Calu3 (cell line): ENCODE data around the gene SNAP25. TPM values are rescaled to one million over a fixed set of nuclear protein-coding genes. Genes with fewer than 3 reads are reported as not detected.

Experiments used
- BruUV-seq: library from RNA; stranded (reverse); fragments of 400-500 nt; replicated peaks from 2 replicates; lab custom pipeline; 2021; lab: Mats Ljungman, UMichigan
- CTCF ChIA-PET: fragments of 300-600 bp; sonication (Branson Sonifier 250); formaldehyde crosslinking; loops from one replicate; lab custom pipeline; 2022; ENCODE audit warnings: antibody characterized with exemption; lab: Charles Lee
- DNase-seq: peaks from one replicate; pipeline ENCODE4 v3.0.0; 2022
- H3K27ac Mint-ChIP-seq: one replicate; pipeline ENCODE4 v1.8.0; 2022; ENCODE audit warnings: mixed read lengths; ENCODE audit not compliant: unreplicated experiment
- H3K27me3 Mint-ChIP-seq: one replicate; pipeline ENCODE4 v1.8.0; 2022; ENCODE audit warnings: mixed read lengths; ENCODE audit not compliant: unreplicated experiment
- H3K36me3 Mint-ChIP-seq: one replicate; pipeline ENCODE4 v1.8.0; 2022; ENCODE audit warnings: mild to moderate bottlenecking, moderate library complexity, mixed read lengths; ENCODE audit not compliant: insufficient read depth, unreplicated experiment
- H3K4me1 Mint-ChIP-seq: one replicate; pipeline ENCODE4 v1.8.0; 2022; ENCODE audit warnings: mild to moderate bottlenecking, low read depth, mixed read lengths; ENCODE audit not compliant: unreplicated experiment
- H3K4me3 Mint-ChIP-seq: one replicate; pipeline ENCODE4 v1.8.0; 2022; ENCODE audit warnings: mild to moderate bottlenecking, low read depth, moderate library complexity, mixed read lengths; ENCODE audit not compliant: unreplicated experiment
- H3K9me3 Mint-ChIP-seq: one replicate; pipeline ENCODE4 v1.8.0; 2022; ENCODE audit warnings: low read depth, mixed read lengths; ENCODE audit not compliant: unreplicated experiment
- intact Hi-C: fragments of 100-400 bp; cut with micrococcal nuclease; formaldehyde crosslinking; loops from one replicate; pipeline ENCODE4 v1.10.0; 2022; ENCODE audit not compliant: unreplicated experiment
- total RNA-seq: library from RNA; stranded (reverse); gene quantifications from 2 replicates; pipeline ENCODE4 v1.2.3, GENCODE V29; 2022
- TF ChIP-seq, protein P1 (sequence below): fragments of 200-600 bp; IDR thresholded peaks from one replicate; pipeline ENCODE4 v1.8.0; 2022; ENCODE audit warnings: antibody characterized with exemption; ENCODE audit not compliant: unreplicated experiment

The SNAP25 gene
- total RNA-seq, 1 experiment from 2014 or later: 0.73 TPM

DNA sequence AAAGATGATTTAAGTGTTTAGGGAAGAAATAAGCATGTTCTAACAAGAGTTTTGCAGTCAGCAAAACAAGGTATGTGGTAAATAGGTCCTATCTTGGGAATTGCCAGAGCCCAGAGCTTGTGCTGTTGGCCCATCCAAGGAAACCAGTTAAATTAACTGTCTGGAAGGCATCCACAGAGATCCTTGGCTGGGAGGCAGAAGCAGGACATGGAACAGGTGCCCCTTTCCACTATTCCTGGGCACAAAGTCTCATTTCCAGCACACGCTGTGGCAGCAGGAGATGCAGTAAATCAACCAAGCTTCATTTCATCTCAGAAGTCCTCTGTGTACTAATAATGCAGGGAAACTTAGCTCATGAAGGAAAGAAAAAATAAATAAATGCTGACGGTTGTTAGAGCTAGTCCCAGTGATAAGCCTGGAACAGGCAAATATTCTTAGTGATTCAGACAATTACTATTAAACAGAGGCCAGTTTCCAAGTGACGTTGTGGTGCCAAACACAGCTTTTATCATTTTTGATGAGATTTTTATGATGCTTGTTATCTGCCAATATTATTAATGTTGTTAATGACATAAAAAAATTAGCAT lies 39.8 kb upstream of the SNAP25 start:
- no TSS peak for BruUV-seq
- no peak for DNase-seq
- Mint-ChIP-seq H3K36me3 (no peaks in the 10 kb centered on the region), H3K4me1 (no peaks in the 10 kb centered on the region), H3K27me3 (peaks cover 14% of the 10 kb centered on the region), H3K4me3 (no peak overlapping the region), H3K9me3 (no peaks in the 10 kb centered on the region), H3K27ac (no peak overlapping the region)
- CTCF ChIA-PET: no interaction called here
- TF ChIP-seq, protein P1, sequence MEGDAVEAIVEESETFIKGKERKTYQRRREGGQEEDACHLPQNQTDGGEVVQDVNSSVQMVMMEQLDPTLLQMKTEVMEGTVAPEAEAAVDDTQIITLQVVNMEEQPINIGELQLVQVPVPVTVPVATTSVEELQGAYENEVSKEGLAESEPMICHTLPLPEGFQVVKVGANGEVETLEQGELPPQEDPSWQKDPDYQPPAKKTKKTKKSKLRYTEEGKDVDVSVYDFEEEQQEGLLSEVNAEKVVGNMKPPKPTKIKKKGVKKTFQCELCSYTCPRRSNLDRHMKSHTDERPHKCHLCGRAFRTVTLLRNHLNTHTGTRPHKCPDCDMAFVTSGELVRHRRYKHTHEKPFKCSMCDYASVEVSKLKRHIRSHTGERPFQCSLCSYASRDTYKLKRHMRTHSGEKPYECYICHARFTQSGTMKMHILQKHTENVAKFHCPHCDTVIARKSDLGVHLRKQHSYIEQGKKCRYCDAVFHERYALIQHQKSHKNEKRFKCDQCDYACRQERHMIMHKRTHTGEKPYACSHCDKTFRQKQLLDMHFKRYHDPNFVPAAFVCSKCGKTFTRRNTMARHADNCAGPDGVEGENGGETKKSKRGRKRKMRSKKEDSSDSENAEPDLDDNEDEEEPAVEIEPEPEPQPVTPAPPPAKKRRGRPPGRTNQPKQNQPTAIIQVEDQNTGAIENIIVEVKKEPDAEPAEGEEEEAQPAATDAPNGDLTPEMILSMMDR: no peak
- intact Hi-C loops: no loop called here

DNA sequence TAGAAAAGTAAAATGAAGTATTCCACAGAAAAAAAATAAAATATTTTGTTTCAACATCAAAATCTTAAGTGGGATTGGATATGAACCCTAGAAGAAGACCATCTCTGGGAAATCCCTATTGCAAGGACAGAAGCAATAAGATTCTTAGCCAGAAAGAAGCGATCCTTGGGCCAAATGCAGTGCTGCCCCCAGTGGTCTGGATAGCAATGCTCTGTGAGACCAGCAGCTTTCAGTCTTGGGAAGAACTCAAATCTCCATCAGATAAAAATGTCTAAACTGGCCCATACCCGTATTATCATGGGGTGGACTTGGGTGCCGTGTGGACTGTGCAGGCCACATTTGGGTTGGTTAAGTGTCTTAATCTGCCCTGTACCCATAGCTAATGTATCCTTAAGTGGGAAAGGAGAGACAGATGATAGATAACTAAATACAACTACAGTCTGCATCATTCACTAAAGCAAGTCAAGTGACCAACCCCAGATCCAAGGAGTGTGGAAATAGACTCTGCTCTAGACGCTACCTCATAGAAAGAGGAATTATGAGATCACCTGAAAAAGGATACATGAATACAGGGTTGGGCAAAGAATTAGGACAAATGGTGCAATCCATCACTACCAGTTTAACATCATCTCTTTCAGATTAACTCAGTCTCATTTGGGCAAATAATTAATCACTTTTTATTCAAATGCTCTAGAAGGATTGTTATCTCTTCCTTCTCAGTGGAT lies 38.9 kb upstream of the SNAP25 start:
- TF ChIP-seq, protein P1: peak; percentile 15
- no peak for DNase-seq
- Mint-ChIP-seq H3K4me1 (no peaks in the 10 kb centered on the region), H3K27me3 (peaks cover 14% of the 10 kb centered on the region), H3K9me3 (no peaks in the 10 kb centered on the region), H3K36me3 (no peaks in the 10 kb centered on the region), H3K27ac (no peak overlapping the region), H3K4me3 (no peak overlapping the region)
- BruUV-seq: no TSS peak
- intact Hi-C loops: no loop called here
- CTCF ChIA-PET: no interaction called here

DNA sequence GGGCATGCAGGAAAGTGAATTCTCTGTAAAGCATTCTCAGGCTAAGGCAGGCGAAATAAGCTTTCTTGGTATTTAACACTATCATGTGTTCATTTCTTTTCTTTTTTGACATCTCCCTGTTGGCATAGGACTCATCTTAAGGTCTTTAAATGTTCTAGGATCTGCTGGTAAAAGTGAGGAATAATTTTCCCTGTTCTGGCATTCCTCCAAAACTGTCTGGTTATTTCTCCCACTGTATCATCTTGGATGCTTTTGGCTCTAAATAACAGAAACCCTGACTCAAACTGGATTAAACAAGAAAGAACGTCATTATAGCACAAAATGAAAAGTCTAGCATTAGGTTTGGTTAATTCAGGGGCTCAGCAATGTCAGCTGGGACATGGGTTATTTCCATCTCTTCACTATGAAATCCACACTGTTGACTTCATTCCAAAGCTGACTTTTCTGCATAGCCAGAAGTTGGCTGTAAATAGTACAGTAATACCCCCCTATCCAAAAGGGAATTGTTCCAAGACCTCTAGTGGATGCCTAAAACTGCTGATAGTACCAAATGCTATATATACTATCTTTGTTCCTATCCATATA lies 37.9 kb upstream of the SNAP25 start:
- CTCF ChIA-PET: no interaction called here
- BruUV-seq: no TSS peak

DNA sequence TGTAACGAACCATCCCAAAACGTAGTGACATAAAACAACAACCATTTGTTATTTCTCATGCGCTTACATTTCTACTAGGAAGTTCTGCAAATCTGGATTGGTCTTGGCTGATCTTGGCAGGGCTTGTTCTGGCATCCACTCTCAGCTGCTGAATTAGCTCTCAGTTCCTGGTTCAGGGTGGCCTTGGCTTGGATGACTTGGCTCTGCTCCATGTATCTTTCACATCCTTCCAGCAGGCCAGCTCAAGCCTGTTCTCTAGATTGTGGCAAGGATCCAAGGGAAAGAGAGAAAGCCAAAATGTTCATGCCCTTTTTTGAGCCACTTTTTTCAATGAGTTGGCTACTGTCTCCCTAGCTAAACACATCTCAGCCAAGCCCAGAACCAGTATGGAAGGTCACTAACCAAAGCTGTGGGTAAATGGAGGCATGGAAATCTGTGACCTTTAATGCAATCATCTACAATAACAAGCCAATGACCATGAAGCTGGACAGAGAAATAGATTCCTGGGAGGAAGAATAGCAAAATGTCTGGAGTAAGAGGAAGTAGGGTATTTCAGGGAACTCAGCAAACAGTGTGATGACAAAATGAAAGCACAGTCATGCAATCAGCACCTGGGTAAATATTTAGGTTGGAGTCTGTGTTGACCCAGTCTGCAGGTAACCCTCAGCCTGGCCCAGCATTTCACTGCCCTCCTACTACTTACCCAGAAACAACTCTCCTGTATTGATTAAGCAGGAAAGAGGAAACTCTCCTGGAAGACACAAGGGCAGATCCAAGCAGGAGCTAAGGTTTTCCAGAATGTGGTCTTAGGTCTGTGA lies 32.7 kb upstream of the SNAP25 start:
- Mint-ChIP-seq H3K4me3 (no peak overlapping the region), H3K4me1 (peaks cover 8% of the 10 kb centered on the region), H3K36me3 (no peaks in the 10 kb centered on the region), H3K9me3 (peaks cover 5% of the 10 kb centered on the region), H3K27me3 (no peaks in the 10 kb centered on the region), H3K27ac (peak overlapping the region; percentile 34)
- intact Hi-C loops: no loop called here
- CTCF ChIA-PET: interaction anchor here (0.5 kb wide), 1 partner anchor 89 kb away, joined by 3 read pairs; no protein-coding TSS in a partner anchor
- peak; percentile 26 for DNase-seq
- BruUV-seq: no TSS peak
- TF ChIP-seq, protein P1: no peak

More for the DNA sequence above, 37.9 kb upstream of the SNAP25 start:
- intact Hi-C loops: no loop called here
- Mint-ChIP-seq H3K36me3 (no peaks in the 10 kb centered on the region), H3K4me3 (no peak overlapping the region), H3K4me1 (peaks cover under 1% of the 10 kb centered on the region), H3K27ac (no peak overlapping the region), H3K27me3 (peaks cover 14% of the 10 kb centered on the region), H3K9me3 (peaks cover 5% of the 10 kb centered on the region)
- TF ChIP-seq, protein P1: no peak
- DNase-seq: no peak
